Epidermal melanocyte (primary cell): ENCODE data around the gene ATP2B2.

Experiments used
- DNase-seq: peaks from one replicate; pipeline ENCODE4 v3.0.0; 2011; ENCODE audit warnings: low spot score; ENCODE audit not compliant: insufficient read length

The ATP2B2 gene

DNA sequence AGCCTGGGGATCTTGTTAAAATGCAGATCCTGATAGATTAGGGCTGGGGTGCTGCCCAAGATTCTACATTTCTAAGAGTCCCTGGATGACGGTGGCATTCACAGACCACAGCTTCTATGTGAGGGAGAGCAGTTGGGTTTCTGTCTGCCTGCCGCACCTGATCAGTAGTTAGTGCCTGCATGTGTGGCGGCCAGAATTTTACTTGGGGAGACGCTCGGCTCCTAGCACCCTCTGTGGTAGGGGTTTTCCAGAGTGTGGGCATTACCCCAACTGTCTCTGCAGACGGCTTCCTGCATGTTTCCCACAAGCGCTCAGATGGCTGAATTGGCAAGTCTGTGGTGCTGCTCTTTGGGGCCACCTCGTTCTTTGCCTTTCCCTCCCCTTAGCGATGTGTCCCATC, 220.9 kb downstream of the ATP2B2 start:
- no peak for DNase-seq

GRCh38 chr3:10283638-10284037, 221.7 kb downstream of the ATP2B2 start:
- DNase-seq: no peak

DNA sequence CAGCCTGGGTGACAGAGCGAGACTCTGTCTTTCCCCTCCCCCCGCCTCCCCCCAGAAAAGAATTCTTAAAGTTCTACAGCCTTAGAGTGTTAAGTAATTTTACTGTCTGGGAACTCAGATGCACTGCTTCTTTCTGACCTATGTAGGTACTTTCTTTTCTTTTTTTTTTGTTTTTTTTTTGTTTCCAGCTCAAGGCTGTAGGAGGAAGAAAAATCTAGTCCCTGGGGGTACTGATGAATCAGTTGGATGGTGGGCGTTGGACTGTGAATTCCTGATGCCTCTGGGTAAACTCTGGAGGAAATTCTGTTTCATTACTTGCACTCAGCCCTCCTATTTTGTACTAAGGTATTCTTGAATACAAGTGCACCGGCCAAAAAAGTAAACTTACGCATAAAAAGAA, 223.4 kb downstream of the ATP2B2 start:
- DNase-seq: no peak

- DNase-seq: no peak
Measured at GRCh38 chr3:10280571-10280970, 224.8 kb downstream of the ATP2B2 start.

DNA sequence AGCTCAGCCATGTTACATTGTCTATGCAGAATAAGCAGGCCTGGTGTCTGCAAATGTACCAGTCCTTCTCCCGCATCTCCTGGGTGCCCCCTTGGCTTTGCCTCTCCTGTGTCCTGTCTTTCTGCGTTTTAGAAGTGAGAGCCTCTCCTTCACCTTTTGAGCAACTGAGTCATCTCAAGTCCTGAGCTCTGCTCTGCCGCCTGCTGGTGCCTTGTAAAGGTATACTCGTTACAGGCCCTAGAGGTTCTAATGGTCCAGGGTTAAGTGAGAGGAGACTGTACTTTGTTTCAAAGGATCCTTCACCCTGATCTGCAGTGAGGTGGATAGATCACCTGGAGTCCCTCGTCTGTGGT, 225.2 kb downstream of the ATP2B2 start:
- DNase-seq: no peak

- DNase-seq: no peak
Measured at GRCh38 chr3:10279384-10280176, 225.8 kb downstream of the ATP2B2 start.

- no peak for DNase-seq
Measured at GRCh38 chr3:10278501-10278900, 226.9 kb downstream of the ATP2B2 start.

DNA sequence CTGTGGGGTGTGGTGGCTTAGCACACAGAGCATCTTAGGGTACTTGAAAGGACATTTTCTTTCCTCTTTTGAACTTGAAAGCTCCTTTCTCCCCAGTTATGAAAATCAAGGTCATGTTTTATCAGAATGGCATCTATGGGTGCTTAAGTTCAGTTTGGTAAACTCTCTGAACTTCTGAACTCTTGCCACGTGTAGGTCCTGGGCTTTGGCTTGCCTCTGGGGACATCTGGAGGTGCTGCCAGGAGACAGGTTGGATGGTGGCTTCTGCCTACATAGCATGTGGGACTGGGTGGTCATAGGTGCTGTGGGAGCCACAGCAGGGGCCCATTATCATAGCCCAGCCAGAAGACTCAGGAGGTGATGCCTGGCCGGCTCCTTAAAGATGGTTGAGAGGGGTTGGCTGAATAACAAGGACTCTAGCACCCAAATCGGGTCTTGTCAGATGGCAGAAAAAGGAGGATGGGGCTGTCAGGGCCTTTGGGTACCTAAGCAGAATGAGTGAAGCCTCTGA, 228.2 kb downstream of the ATP2B2 start:
- DNase-seq: no peak

DNA sequence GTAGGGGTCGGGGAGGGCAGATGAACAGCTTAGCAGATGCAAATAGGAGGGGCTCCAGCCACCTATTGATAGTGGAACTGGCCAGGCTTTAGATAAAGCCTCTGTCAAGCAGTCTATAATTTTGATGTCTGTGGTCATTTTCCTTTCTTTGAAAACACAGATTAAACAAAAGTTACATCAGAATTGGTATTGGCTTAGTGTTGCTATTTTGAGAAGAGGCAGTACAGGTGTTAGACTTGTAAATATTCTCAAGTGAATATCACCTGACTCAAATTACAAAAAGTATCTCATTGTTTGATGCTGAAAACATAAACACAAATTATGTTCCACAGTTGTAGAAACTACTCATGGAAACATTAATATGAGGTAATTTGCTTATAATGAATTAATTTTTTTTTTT, 230.8 kb downstream of the ATP2B2 start:
- DNase-seq: no peak
